Stimulated activated CD4-positive, alpha-beta T cell treated with anti-CD3 and anti-CD28 coated beads, TNF-alpha, amount 100 ng/mL, for 1 hour (primary cell): ENCODE results near the gene CNR2.
A peak's percentile ranks its signal among the peaks of the same experiment; 100 is the strongest.
"Not testable (repeated sequence)": the region's sequence is repeated elsewhere in the genome, so short reads cannot be mapped to it uniquely, and the experiment has no call there.

Experiments
- DNase-seq, 3 donors: peaks; one replicate each; pipeline ENCODE4 v3.0.0-alpha.2; 2020; ENCODE audit warnings: low read depth in 3 of 3, low spot score in 1 of 3

The CNR2 gene

GRCh38 chr1:23885222-23885621, 27.9 kb downstream of the CNR2 start:
- DNase-seq = no peak

DNA sequence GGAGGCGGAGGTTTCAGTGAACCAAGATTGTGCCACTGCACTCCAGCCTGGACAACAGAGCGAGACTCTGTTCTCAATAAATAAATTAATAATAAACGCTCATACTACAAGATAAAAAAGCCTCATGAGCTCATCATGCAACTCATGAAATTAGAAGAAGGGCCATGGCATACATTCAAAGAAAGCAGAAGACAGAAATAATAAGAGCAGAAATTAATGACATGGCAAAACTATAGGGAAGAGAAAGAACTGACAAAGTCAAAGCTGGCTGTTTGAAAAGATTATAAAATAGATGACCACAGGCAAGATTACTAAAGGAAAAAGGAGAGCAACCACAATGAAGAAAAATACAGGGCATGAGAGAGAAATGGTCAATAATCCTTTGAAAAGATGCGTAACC, 30.4 kb downstream of the CNR2 start:
- no peak for DNase-seq

DNA sequence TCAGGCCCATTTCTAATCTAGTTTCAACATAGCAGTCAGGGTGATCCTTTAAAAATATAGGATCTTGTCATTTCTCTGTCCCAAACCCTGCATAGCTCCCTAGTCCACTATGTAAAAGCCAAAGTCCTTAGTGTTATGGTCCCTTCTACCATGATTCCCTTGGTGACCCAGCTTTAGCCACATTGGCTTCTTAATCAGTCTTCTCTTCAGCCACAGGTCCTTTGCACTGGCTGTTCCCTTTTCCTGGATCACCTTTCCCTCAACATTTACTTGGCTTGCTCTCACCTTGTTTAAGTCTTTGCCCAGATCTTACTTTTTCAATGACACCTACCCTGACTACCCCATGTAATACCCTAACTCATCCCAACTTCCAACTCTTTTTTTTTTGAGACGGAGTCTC, 33.4 kb downstream of the CNR2 start:
- no peak for DNase-seq

- DNase-seq = no peak
Observed at GRCh38 chr1:23878668-23879067, 34.5 kb downstream of the CNR2 start.

GRCh38 chr1:23875382-23875781, 37.8 kb downstream of the CNR2 start:
- no peak for DNase-seq

DNA sequence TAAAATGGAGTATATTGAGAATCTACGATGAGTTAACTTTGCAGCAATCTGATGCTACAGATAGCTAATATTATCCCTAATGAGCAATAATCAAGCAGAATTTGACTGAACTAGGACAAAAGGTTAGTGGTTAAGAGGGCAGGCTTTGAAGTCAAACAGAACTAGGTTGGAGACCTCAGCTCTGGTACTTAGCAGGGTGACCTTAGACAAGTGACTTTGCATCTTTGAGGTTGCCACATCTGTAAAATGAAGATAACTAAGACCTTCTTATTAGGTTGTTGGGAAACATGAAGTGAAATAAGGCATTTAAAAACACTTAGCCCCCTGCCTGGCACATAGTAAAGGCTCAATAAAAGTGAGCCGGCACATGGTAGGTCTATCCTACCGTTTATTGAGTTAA, 40.7 kb downstream of the CNR2 start:
- no peak for DNase-seq

GRCh38 chr1:23869051-23869450, 44.1 kb downstream of the CNR2 start:
- no peak for DNase-seq

DNA sequence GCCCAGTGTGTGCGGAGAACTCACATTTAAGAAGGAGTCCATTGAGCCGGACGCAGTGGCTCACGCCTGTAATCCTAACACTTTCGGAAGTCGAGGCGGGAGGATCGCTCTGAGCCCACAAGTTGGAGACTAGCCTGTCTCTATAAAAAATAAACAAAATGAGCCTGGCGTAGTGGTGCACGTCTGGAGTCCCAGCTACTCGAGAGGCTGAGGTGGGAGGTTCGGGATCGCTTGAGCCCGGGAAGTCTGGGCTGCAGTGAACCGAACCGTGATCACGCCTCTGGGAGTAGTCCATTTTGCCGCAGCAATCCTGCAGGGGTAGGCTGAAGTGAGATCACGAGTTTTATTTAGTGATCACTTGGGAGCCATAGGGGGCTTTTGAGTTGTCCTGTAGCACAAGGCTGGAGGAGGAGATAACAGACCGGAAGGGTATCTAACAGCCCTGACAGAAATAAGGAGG, 44.6 kb downstream of the CNR2 start:
- DNase-seq = no peak

DNA sequence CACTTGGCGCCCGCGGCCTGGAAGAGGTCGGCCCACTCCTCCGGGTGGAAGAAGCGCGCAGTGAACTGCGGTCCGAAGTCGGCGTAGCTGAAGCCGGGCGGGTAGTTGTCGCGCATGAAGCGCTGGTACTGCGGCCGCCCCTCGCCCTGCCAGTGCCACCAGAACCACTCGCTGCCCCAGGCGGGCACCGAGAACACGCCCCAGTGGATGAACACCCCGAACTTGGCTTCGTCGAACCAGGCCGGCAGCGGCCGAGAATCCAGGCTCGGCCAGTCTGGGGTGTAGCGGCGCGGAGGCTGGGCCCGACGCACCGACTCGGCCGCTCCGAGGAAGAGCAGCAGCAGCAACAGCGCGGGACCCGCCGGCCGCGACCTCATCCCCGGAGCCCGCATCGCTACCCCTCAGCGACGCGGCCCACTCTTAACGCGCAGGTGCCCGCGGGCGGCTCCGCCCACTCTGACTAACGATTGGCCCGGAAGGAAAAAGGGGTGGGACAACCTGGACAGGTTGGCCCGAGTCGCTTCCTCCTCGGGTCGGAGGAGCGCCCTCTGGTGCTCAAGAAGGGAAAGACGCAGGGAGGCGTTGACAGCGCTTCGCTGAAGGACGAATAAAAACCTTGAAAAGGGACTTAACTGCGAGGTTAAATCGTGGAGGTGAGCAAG, 45.1 kb downstream of the CNR2 start, which contains the start of gene FUCA1:
FUCA1 (minus strand) TSS at position 396 of the 662 bp plus-strand sequence; CDS start at position 392, 4 bp downstream.
- DNase-seq = peak; percentile 89 to 92 (median 91)

GRCh38 chr1:23867542-23867894, 45.6 kb downstream of the CNR2 start:
- no peak for DNase-seq

DNA sequence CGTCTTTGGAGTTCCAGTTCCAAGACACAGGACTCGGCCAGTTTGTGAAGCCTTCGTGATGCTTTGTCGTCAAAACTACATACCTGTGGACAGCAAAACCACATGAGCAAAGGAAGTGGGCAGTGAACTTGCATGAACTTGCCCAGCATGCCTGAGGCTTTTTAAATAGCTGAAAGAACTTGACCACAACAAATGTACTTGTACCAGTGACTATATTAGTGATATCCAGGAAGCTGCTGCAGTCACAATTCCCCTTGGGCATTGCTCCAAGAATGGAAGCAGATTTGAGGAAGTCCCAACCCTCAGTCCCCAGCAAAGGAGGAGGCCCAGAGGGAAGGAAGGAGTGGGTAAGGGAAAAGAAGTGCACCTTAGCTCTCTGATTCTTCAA, 47.6 kb downstream of the CNR2 start:
- no peak for DNase-seq

DNA sequence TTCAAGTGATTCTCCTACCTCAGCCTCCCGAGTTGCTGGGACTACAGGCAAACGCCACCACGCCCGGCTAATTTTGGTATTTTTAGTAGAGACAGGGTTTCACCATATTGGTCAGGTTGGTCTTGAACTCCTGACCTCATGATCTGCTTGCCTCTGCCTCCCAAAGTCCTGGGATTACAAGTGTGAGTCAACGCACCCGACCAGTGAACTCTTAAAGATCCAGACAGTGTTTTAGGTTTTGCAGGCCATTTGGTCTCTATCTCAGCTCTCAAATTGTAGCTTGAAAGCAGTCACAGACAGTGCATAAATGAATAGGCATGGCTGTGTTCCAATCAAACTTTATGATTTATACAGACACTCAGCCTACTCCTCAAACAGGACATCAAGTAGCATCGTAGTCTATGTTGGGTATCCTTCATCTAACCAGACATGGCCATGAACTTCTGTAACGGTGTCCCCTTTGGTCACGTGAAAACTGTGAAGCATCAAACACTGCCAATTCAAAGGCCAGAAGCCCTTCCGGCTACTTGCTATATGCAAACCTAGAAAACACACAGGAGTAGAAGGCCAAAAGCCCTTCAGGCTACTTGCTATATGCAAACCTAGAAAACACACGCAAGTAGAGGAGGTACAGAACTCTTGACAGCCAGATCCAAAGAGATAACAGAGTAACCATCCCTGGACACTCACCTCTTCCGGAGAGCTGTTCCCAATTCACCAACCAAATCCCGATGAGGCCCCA, 48.2 kb downstream of the CNR2 start:
- no peak for DNase-seq

- DNase-seq = no peak
Observed at GRCh38 chr1:23862640-23863039, 50.5 kb downstream of the CNR2 start.

DNA sequence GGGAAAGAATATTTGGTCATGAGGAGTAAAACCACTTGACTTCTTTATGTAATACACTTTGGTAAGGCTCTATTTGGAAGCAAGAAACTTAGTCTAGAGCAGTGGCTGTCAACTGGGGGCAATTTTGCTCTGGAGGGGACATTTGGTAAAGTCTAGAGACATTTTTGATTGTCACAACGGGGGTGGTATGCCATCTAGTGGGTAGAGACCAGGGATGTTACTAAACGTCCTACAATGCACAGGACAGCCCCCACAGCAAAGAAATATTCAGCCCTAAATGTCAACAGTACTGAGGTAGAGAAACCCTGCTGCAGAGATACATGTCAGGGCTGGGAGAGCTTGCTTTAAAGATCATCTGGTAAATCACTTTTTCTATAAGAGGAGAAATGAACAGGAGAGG, 58.6 kb downstream of the CNR2 start:
- no peak for DNase-seq

DNA sequence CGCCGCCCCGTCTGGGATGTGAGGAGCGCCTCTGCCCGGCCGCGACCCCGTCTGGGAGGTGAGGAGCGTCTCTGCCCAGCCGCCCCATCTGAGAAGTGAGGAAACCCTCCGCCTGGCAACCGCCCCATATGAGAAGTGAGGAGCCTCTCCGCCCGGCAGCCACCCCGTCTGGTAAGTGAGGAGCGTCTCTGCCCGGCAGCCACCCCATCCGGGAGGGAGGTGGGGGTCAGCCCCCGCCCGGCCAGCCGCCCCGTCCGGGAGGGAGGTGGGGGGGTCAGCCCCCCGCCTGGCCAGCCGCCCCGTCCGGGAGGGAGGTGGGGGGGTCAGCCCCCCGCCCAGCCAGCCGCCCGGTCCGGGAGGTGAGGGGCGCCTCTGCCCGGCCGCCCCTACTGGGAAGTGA, 60.0 kb downstream of the CNR2 start:
- DNase-seq = not testable (repeated sequence)

DNA sequence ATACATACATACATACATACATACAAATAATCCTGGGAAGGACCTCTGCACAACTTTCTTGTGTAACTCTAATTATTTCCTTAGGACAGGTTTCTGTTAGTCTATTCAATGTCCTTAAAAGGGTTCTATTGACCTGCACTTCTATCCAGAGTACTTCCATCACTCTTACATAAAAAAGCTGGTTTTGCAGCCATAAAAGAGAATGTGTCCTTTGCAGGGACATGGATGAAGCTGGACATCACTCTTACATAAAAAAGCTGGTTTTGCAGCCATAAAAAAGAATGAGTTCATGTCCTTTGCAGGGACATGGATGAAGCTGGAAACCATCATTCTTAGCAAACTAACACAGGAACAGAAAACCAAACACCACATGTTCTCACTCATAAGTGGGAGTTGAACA, 61.8 kb downstream of the CNR2 start:
- DNase-seq = not testable (repeated sequence)

GRCh38 chr1:23848673-23849616, 64.2 kb downstream of the CNR2 start:
- DNase-seq = no peak

DNA sequence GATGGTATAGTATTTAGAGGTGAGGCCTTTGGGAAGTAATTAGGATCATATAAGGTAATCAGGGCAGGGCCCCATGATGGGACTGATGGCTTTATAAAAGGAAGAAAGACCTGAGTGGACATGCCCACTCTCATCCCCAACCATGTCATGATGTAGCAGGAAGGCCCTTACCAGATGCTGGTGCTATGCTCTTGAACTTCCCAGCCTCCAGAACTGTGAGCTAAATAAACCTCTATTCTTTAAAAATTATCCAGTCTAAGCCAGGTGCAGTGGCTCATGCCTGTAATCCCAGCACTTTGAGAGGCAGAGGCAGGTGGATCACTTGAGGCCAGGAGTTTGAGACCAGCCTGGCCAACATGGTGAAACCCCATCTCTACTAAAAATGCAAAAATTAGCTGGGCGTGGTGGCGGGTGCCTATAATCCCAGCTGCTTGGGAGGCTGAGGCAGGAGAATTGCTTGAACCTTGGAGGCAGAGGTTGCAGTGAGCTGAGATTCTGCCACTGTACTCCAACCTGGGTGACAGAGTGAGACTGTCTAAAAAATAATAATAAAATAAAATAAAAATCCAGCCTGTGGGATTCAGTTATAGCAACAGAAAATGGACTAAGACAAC, 65.6 kb downstream of the CNR2 start:
- not testable (repeated sequence) for DNase-seq

DNA sequence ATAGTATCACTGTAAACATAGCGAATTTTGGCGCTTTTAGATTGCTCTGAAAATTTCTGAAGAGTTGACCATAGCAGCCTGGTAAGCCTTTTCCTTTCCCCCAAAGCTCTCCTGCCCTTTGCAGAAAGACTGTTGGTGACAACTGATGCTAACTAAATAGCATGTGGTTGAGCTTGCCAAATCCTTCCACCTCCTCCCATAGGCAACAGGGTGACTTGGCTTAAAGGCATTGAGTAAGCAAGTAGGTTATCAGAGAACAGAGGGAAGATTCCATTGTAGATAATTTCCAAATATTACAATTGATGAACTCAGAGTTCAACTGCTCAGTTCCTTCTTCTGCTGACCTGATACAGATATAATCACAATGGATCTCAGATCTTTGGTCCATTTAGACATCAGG, 68.0 kb downstream of the CNR2 start:
- DNase-seq = no peak

- no peak for DNase-seq
Observed at GRCh38 chr1:23843644-23844043, 69.5 kb downstream of the CNR2 start.

DNA sequence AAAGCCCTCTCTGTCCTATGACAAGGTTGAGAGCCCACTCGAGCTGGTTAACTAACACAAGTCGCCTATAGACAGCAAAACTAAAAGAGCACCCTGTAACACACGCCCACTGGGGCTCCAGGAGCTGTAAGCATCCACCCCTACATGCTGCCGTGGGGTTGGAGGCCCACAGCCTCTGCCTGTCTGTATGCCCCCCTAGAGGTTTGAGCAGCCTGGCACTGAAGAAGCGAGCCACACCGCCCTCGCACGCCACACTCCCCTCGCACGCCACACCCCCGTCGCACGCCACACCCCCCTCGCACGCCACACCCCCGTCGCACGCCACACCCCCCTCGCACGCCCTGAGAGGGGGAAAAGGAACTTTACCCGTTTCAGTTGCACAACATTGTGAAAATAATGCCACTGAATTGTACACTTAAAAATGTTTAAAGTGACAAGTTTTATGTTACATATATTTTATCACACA, 74.7 kb downstream of the CNR2 start:
- peak; percentile 38 to 73 (median 59) for DNase-seq
